Stimulated activated CD4-positive, alpha-beta T cell treated with anti-CD3 and anti-CD28 coated beads, Interleukin-4, amount 100 ng/mL, for 1 hour (primary cell): ENCODE data around the gene OR2F2.
A peak's percentile ranks its signal among the peaks of the same experiment; 100 is the strongest.

ENCODE experiments used
- DNase-seq: peaks from one replicate; pipeline ENCODE4 v3.0.0-alpha.2; 2020

The OR2F2 gene, protein sequence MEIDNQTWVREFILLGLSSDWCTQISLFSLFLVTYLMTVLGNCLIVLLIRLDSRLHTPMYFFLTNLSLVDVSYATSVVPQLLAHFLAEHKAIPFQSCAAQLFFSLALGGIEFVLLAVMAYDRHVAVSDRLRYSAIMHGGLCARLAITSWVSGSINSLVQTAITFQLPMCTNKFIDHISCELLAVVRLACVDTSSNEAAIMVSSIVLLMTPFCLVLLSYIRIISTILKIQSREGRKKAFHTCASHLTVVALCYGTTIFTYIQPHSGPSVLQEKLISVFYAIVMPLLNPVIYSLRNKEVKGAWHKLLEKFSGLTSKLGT

DNA sequence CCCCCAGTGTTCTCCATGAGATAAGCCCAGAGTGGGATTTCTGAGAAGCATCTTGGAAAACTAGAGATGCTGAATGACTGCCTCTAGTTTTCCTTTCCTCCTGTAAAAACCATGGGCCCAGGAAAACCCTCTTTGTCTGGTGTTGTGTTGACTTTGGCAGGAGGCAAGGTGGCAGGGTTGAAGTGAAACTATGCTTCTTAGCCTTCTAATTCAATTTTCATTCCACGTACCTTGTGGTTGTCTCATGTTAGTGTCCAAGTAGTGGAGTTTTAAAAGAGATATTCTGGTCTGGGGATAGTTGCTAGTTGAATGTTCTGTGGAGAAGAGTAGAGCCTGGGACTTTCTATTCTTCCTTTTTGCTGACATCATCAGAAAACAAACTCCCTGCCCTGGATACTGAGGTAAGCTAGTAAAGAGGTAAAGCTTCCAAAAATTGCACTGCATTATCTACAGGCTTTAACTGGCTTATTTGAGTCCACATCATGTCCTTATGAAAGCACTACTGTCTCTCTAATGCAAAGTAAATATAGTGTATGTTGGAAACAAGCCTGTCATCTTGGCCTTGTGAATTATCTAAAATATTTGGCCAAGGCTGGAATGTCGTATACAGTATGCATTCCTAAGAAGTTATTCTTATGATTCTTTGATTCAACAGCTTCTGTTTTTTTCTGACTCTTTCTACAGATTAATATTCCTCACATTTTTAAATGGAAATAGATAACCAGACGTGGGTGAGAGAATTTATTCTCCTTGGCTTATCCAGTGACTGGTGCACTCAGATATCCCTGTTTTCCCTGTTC lies at the start of gene OR2F2:
TSS of gene OR2F2 (plus strand) at position 708 of the 800 bp plus-strand sequence. CDS start at position 708, 0 bp downstream.
- no peak for DNase-seq

DNA sequence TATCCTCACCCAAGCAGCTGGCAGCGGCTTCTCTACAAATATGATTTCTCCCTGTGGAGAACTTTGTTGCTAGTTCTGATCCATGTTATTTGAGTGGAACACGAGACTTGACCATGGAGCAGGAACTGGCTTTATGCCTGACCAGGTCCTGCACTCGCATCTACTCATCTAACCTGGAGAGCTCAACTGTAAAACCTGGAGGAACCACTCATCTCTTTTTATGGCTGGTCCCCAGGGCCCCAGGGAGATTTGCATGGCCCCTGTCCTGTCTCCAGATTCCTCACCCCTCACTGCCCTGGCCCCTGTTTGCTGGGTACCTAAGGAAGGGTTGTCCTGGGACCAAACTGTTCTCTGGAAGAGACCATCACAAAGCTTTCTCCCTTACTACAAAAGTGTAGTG lies 49.1 kb upstream of the OR2F2 start:
- no peak for DNase-seq

GRCh38 chr7:143886826-143887477 lies 48.1 kb upstream of the OR2F2 start:
- DNase-seq = no peak

GRCh38 chr7:143889068-143889467 lies 46.0 kb upstream of the OR2F2 start:
- DNase-seq = no peak

DNA sequence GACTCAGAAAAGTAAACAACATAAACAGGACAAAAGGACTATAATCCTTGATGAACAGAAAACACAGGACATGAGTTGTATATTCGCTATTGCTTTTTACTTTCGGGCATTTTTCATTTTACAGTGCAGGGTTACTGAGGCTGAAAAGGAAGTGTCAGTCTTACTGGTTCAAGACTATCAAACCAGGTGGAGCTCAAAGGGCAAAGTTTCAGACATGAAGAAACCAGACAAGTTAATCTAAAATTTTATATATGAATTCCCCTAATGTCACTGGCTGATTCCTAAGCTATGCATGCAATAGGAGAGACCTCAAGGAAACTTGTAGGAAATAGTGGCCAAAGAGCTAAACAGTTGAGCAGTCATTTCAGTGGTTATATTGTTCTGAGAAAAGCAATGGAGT lies 44.5 kb upstream of the OR2F2 start:
- no peak for DNase-seq

DNA sequence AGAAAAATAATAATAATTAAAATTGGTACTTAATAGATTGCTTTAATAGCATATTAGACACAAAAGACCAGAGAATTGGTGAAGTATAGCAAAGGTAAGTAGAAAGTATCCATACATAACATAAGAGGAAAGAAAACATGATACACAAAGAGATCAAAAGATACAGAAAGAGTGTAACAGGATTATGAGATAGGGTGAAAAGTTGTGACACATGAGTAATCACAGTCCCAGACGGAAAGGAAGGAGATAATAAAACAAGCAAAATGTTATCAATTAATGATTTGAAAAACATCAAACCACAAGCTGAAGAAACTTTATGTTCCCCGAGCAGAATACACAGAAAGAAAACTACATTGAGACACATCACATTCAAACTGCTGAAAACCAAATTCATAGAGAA lies 43.6 kb upstream of the OR2F2 start:
- DNase-seq = no peak

- no peak for DNase-seq
Observed at GRCh38 chr7:143892527-143893300, 42.3 kb upstream of the OR2F2 start.

DNA sequence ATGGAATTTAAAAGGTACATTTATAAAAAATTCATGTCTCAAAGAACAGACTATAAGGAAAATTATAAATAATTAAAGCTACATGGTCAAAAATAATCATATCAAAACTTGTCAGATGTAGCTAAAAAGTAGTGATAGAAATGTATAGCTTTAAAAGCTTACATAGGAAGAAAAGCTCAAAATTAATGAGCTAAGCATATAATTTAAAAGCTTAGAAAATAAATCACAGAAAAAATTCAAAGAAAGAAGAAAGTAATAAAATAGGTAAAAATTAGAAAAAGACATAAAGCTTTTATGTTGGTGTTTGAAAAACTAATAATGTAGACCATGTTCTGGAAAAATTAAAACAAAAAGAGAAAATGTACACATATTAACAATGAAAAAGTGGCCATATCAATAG lies 38.4 kb upstream of the OR2F2 start:
- no peak for DNase-seq

GRCh38 chr7:143898810-143899209 lies 36.2 kb upstream of the OR2F2 start:
- no peak for DNase-seq

- no peak for DNase-seq
Observed at GRCh38 chr7:143900230-143900766, 34.7 kb upstream of the OR2F2 start.

DNA sequence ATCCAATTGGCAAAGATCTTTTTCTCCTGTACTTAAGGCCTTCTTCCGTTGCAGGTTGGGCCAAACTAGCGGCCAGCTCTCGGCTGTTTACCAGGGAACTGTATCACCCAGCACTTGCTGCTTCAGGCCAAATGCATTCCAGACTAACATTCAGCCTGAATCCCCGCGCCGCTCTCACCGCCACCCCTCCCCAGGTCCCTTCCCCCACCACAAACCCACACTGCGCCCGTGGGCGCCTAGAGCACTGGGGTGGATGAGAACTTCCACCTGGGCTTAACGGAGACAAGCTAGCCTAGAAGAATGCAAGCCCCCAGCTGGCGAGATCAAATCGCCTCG lies 33.7 kb upstream of the OR2F2 start:
- DNase-seq = peak; percentile 26

DNA sequence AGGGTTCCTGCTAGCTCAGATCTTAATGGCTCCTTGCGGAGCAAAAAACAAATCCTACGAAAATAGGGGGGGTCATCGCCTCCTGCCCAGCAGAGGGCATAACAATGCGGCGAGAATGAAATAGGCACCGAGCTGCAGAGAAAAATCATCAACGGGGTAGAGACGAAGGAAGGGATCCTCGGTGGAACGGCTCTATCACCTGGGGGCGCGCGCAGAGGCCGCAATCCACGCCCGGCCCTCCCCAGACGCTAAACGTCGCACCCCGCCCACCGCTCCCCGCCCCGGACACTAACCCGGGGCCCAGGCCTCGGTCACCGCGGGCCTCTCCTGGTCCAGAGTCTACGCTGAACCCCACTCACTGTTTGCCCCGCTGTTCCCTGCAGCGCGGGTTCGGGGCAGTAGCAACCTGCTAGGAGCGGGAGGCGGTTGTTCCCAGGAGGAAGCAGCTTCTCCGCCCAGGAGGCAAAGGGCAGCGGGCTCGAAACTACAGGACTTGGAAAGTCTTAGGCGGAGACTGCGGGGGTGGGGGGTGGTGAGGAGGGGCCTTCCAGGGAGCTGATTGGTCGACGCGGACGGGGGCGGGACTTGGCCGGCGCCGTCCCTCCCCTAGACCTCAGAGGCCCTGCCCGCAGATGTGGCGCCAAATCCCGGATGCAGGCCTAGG lies 33.2 kb upstream of the OR2F2 start, which contains the start of gene TCAF1:
TSS of gene TCAF1 (minus strand) at position 509 of the 664 bp plus-strand sequence. CDS start 25,568 bp downstream, outside the sequence.
- DNase-seq = peak; percentile 93

GRCh38 chr7:143902332-143902899 lies 32.6 kb upstream of the OR2F2 start:
- DNase-seq = no peak

GRCh38 chr7:143905509-143905908 lies 29.5 kb upstream of the OR2F2 start:
- no peak for DNase-seq

- no peak for DNase-seq
Observed at GRCh38 chr7:143906151-143906550, 28.9 kb upstream of the OR2F2 start.

DNA sequence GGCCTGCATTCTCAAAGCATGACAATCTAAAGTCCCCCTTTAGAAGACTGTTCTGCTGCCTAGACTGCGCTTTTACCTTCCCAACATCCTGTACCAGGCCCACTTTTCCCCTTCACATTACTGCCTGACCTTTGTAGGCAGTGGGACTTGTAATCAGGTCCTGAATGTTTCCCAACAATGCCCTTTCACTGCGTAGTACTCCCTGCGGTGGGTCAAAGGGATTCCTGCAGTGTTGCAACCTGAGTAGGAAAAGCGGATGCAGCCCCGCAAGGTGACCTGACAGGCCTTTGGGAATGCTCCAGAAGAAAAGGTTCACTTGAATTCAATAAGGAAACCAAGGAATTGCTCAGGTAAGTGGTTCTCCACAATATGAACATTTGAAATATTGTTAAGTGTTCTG lies 28.1 kb upstream of the OR2F2 start:
- no peak for DNase-seq

GRCh38 chr7:143908120-143908519 lies 26.9 kb upstream of the OR2F2 start:
- DNase-seq = no peak

- DNase-seq = no peak
Observed at GRCh38 chr7:143909863-143910262, 25.2 kb upstream of the OR2F2 start.

DNA sequence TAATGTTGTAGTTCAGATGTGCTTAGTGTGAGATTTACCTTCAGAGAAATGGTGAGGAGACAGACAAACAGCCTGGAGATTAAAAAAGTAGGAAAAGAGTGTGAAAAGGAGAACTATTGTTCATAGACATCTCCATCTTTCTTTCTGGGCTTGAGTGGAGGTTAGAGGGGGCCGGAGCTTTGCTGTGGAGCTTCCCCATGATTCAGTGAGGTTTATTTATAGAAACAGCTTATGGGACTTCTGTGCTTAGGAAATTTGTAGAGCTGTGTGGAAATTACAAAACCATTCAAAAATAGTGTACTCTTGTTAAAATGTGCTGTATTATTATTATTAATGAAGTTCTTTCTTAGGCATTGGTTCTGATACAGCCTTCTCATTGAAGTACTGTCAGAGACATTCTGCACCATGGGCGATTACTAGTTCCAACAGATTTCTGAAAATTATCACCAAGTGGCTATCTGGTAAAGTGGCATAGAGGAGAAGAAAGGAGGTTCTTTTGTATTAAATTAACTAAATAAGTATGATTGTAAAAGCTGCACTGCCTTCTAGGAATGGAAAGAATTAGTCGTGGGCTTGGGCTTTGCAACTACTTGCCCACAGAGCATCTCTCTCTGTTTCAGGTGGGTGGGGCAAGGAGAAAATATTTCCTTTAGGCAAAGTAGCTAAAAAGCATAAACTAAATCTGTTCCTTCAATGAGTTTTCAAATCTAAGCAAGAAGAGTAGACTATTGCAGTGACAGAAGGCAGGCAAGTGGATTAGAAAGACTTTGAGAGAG lies 24.4 kb upstream of the OR2F2 start:
- no peak for DNase-seq

- no peak for DNase-seq
Observed at GRCh38 chr7:143913945-143914615, 21.0 kb upstream of the OR2F2 start.
